ENCODE results near the gene XPO5. TPM values are rescaled to one million over a fixed set of nuclear protein-coding genes. Genes with fewer than 3 reads are reported as not detected.

The XPO5 gene
- total and polyA plus RNA-seq, 2 of the 4 experiments (the other 2 are of a cell fraction): 29.0 to 30.1 TPM

DNA sequence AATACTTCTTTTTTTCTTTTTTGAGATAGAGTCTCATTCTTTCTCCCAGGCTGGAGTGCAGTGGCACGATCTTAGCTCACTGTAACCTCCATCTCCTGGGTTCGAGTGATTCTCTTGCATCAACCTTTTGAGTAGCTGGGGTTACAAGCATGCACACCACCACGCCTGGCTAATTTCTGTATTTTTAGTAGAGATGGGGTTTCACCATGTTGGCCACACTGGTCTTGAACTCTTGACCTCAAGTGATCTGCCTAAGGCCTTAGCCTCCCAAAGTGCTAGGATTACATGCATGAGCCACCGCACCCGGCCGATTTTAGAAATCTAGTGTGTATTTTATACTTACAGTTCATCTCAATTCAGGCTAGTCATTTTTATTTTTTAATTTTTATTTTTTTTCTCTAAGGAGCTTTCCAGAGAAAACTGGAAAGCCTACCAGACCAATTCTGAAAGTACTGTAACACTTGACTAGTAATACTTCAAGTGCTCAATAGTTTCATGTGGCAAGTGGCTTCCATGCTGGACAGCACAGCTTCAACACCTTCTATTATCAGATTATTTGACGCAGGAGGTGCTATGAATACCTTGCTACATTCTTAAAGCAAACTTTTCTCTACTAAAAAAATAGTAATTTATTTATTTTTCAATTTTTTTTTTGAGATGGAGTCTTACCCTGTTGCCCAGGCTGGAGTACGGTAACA is 33.9 kb downstream of the XPO5 start:
- no peak for DNase-seq
- H2AK9ac ChIP-seq (replicated peaks; ENCODE audit: low read depth, low read length, poor library complexity): no peak overlapping the region
- BruUV-seq (replicated peaks): no TSS peak
- H4K5ac ChIP-seq (ENCODE audit: low read depth, low read length): no peak overlapping the region
- no peak overlapping the region for H2BK15ac ChIP-seq (ENCODE audit: low read depth, low read length)
- no peak overlapping the region for H2BK20ac ChIP-seq (ENCODE audit: low read depth, low read length)
- POLR2A ChIA-PET (ENCODE audit: unreplicated experiment): no interaction called here
- no peaks in the 10 kb centered on the region for H4K20me1 ChIP-seq (ENCODE audit: insufficient read depth, low read length)
- no peak overlapping the region for H3K56ac ChIP-seq (ENCODE audit: extremely low read depth, insufficient read depth, low read length)
- peaks cover 33% of the 10 kb centered on the region for H3K36me3 ChIP-seq (ENCODE audit: control insufficient read depth, insufficient read depth, low read length)
- H3K9me3 ChIP-seq (ENCODE audit: control insufficient read depth, insufficient read depth, low read length): no peaks in the 10 kb centered on the region
- H3K4me3 ChIP-seq (ENCODE audit: insufficient read depth, low read depth, low read length): no peak overlapping the region
- dilution Hi-C loops (cut with HindIII; ENCODE audit: low sequenced_read_pairs, unreplicated experiment) (no loop called here), in situ Hi-C loops (cut with MboI; ENCODE audit: low sequenced_read_pairs) (no loop called here), intact Hi-C loops (cut with micrococcal nuclease) (no loop called here)
- no peak overlapping the region for H3K4me2 ChIP-seq (ENCODE audit: low read depth, low read length)
- no peaks in the 10 kb centered on the region; a peak in 1 of 4 replicates for H3K79me1 ChIP-seq (ENCODE audit: low read depth in 1 of 2, low read length in 2 of 2)
- H4K91ac ChIP-seq (ENCODE audit: insufficient read depth, low read depth, low read length): no peak overlapping the region
- H3K18ac ChIP-seq (ENCODE audit: low read depth, low read length): no peak overlapping the region
- H2BK120ac ChIP-seq (ENCODE audit: low read depth, low read length): no peak overlapping the region
- no peak overlapping the region for H4K8ac ChIP-seq (ENCODE audit: low read depth in 2 of 2, low read length in 2 of 2)
- no peak overlapping the region for H2AFZ ChIP-seq (replicated peaks; ENCODE audit: low read length, poor library complexity)
- no peak overlapping the region for H3K27ac ChIP-seq (ENCODE audit: insufficient read depth, low read length)
- ATAC-seq (ENCODE audit: low read depth): no peak
- 100% methylated on average over 1 of the region's 8 CpGs; no CpG with 5 or more reads in 1 of the 2 experiments for WGBS, 2 experiments (ENCODE audit: extremely low coverage in 2 of 2, insufficient read length in 1 of 2)
- no peaks in the 10 kb centered on the region for H3K4me1 ChIP-seq (ENCODE audit: control insufficient read depth, insufficient read depth, low read length)
- no peak overlapping the region for H3K14ac ChIP-seq (replicated peaks; ENCODE audit: low read depth, low read length)
- no peak overlapping the region for H3K23ac ChIP-seq (ENCODE audit: low read depth, low read length)
- H2BK5ac ChIP-seq (ENCODE audit: low read depth, low read length, poor library complexity, severe bottlenecking): no peak overlapping the region
- no peak overlapping the region for H2AK5ac ChIP-seq (ENCODE audit: low read depth, low read length)
- H3K27me3 ChIP-seq (ENCODE audit: control insufficient read depth, insufficient read depth, low read length): no peaks in the 10 kb centered on the region
- no peak for TF ChIP-seq CEBPB (IDR thresholded peaks at IDR 0.05; ENCODE audit: low read depth, low read length)
- no peak for TF ChIP-seq SMC3 (IDR thresholded peaks at IDR 0.05; ENCODE audit: low read depth, low read length)
- TF ChIP-seq FOS (IDR thresholded peaks at IDR 0.05; ENCODE audit: low read depth, low read length): no peak
- no peak for TF ChIP-seq RCOR1 (IDR thresholded peaks at IDR 0.05; ENCODE audit: insufficient replicate concordance, low read length)
- no peak for TF ChIP-seq CHD1 (IDR thresholded peaks at IDR 0.05; ENCODE audit: low read depth, low read length)
- no peak for TF ChIP-seq POLR2A (IDR thresholded peaks at IDR 0.05; ENCODE audit: low read depth, low read length)
- TF ChIP-seq BHLHE40 (IDR thresholded peaks at IDR 0.05; ENCODE audit: low read depth, low read length): no peak
- TF ChIP-seq NFE2L2 (IDR thresholded peaks at IDR 0.05; ENCODE audit: low read depth, low read length): no peak
- TF ChIP-seq MAZ (IDR thresholded peaks at IDR 0.05; ENCODE audit: borderline replicate concordance, low read depth, low read length): no peak
- TF ChIP-seq, protein P1, sequence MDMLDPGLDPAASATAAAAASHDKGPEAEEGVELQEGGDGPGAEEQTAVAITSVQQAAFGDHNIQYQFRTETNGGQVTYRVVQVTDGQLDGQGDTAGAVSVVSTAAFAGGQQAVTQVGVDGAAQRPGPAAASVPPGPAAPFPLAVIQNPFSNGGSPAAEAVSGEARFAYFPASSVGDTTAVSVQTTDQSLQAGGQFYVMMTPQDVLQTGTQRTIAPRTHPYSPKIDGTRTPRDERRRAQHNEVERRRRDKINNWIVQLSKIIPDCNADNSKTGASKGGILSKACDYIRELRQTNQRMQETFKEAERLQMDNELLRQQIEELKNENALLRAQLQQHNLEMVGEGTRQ (IDR thresholded peaks at IDR 0.05; ENCODE audit: low read depth, low read length): no peak
- TF ChIP-seq, protein P2, sequence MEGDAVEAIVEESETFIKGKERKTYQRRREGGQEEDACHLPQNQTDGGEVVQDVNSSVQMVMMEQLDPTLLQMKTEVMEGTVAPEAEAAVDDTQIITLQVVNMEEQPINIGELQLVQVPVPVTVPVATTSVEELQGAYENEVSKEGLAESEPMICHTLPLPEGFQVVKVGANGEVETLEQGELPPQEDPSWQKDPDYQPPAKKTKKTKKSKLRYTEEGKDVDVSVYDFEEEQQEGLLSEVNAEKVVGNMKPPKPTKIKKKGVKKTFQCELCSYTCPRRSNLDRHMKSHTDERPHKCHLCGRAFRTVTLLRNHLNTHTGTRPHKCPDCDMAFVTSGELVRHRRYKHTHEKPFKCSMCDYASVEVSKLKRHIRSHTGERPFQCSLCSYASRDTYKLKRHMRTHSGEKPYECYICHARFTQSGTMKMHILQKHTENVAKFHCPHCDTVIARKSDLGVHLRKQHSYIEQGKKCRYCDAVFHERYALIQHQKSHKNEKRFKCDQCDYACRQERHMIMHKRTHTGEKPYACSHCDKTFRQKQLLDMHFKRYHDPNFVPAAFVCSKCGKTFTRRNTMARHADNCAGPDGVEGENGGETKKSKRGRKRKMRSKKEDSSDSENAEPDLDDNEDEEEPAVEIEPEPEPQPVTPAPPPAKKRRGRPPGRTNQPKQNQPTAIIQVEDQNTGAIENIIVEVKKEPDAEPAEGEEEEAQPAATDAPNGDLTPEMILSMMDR (conservative IDR thresholded peaks at IDR 0.05; ENCODE audit: low read depth, low read length): no peak
- no peak for TF ChIP-seq RFX5 (IDR thresholded peaks at IDR 0.05; ENCODE audit: low read depth, low read length)
- TF ChIP-seq MAFK (IDR thresholded peaks at IDR 0.05; ENCODE audit: low read depth, low read length): no peak
- no peak for TF ChIP-seq RAD21 (IDR thresholded peaks at IDR 0.05; ENCODE audit: low read length)
- TF ChIP-seq, protein P3, sequence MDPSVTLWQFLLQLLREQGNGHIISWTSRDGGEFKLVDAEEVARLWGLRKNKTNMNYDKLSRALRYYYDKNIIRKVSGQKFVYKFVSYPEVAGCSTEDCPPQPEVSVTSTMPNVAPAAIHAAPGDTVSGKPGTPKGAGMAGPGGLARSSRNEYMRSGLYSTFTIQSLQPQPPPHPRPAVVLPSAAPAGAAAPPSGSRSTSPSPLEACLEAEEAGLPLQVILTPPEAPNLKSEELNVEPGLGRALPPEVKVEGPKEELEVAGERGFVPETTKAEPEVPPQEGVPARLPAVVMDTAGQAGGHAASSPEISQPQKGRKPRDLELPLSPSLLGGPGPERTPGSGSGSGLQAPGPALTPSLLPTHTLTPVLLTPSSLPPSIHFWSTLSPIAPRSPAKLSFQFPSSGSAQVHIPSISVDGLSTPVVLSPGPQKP (IDR thresholded peaks at IDR 0.05; ENCODE audit: borderline replicate concordance, low read depth, low read length): no peak
- TF ChIP-seq MXI1 (IDR thresholded peaks at IDR 0.05; ENCODE audit: borderline replicate concordance, low read depth, low read length): no peak
- H3K4ac ChIP-seq (ENCODE audit: low read depth, low read length): no peak overlapping the region
- H3K9me1 ChIP-seq (ENCODE audit: insufficient read depth, low read length): no peaks in the 10 kb centered on the region
- H3K9ac ChIP-seq (ENCODE audit: low read depth, low read length): no peak overlapping the region
- CTCF ChIA-PET: no interaction called here
